ENCODE results near the gene PTPRE. TPM values are rescaled to one million over a fixed set of nuclear protein-coding genes. Genes with fewer than 3 reads are reported as not detected.

The PTPRE gene
- total RNA-seq, 4 donors from 2014 or later: 28.1 to 89.7 (median 54.2) TPM

DNA sequence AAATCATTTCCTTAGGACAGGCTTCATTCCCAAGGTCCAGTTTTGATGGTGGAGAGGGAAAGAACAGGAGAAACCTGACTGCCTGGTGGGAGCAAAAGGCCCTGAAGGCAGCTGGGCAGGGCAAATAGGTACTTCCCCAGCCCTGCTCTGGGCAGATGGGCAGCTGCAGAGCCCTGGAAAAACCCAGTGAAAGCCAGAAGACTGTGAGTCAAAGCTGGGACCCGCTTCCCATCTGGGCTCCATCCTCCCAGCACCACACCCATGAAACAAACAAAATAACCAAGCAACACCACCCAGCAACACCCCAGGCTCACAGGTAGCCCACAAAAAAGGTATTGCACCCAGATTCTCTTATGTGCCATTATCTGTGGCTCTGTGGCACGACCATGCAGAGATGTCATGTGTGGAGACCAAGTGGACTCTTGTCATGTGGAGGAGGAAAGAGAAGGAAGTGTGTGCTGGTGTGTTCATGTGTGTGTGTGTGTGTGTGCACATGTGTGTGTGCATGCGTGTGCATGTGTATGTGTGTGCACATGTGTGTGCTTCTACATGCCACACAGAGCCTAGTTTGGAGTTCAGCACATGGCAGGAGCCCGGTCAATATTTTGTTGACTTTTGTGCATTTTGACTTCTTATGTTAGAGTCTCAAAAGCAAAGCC is 24.0 kb upstream of the PTPRE start:
- TF ChIP-seq, protein P1, sequence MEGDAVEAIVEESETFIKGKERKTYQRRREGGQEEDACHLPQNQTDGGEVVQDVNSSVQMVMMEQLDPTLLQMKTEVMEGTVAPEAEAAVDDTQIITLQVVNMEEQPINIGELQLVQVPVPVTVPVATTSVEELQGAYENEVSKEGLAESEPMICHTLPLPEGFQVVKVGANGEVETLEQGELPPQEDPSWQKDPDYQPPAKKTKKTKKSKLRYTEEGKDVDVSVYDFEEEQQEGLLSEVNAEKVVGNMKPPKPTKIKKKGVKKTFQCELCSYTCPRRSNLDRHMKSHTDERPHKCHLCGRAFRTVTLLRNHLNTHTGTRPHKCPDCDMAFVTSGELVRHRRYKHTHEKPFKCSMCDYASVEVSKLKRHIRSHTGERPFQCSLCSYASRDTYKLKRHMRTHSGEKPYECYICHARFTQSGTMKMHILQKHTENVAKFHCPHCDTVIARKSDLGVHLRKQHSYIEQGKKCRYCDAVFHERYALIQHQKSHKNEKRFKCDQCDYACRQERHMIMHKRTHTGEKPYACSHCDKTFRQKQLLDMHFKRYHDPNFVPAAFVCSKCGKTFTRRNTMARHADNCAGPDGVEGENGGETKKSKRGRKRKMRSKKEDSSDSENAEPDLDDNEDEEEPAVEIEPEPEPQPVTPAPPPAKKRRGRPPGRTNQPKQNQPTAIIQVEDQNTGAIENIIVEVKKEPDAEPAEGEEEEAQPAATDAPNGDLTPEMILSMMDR (IDR thresholded peaks at IDR 0.05): no peak
- ATAC-seq (ENCODE audit: low FRiP score) (no peak), DNase-seq (ENCODE audit: low spot score) (no peak)

DNA sequence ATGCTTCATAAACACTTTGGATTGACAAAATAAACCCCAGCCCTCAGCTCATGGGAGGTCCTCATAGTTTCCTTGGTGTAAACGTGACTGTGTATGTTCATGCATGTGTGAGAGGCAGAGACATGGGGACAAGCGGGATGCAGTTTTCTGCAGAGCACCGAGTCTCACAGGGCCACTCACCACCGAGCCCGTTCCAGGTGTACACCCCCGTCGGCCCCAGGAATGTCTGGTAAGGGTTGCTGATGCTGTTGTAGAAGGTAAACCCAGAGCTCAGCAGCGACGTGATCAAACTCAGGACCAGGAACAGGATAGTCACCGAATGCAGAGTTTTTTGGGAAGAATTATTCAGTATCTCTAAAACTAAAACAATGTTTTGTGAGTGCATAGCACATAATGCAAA is 23.4 kb upstream of the PTPRE start:
- TF ChIP-seq, protein P1 (IDR thresholded peaks at IDR 0.05): no peak
- DNase-seq (ENCODE audit: low spot score): no peak
- ATAC-seq (ENCODE audit: low FRiP score): no peak

DNA sequence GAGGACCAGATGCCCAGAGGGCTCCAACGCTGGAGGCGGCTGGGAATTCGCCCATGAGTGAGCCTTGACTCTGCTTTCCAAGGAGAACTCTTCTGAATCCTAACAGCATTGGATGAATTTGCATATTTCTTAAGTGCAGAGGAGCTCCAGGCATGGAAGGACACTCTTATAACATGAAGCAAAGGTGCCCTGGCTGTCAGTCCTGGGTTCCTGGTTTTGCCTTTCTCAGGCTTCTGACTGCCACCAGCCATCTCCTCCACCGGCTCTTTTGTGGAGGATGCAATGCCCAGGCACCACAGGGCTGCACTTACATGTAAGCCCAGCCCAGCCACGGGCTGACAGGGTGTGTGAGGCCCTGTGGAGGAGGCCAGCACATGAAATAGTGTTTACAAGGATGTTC is 22.4 kb upstream of the PTPRE start:
- TF ChIP-seq, protein P1 (IDR thresholded peaks at IDR 0.05): no peak
- ATAC-seq (ENCODE audit: low FRiP score): no peak
- no peak for DNase-seq (ENCODE audit: low spot score)

DNA sequence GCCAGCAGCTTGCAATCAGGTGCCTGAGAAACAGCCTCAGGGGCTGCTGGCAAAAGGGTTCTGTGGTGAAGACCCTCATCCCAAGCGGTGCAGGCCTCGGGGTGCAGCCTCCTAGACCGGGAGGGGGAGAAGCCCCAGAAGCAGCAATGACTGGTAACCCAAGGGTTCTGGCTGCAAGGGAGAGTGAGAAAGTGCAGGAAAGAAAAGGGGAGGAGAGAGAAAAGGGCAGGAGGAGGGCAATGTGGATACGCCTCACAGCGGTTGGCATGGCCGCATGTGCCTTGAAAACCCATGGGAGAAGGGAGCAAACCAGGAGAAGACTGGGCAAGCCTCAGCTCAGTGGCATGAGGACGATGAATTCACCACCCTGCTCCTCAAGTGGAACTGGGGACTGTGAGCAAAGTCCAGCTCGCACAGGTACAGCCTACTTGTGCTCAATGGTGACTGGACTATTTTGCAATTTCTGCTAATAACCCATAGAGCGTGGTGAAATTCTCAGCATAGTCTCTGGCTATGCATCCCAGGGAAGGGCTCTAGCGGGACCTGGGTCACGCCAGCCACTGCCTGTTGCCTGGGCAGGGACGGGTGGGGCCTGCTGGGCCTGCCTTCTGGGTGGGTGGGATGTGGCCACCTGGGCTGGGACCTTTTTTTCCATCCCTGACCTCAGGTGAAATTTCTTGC is 20.4 kb upstream of the PTPRE start:
- DNase-seq (ENCODE audit: low spot score) (no peak), ATAC-seq (ENCODE audit: low FRiP score) (no peak)
- TF ChIP-seq, protein P1 (IDR thresholded peaks at IDR 0.05): no peak

DNA sequence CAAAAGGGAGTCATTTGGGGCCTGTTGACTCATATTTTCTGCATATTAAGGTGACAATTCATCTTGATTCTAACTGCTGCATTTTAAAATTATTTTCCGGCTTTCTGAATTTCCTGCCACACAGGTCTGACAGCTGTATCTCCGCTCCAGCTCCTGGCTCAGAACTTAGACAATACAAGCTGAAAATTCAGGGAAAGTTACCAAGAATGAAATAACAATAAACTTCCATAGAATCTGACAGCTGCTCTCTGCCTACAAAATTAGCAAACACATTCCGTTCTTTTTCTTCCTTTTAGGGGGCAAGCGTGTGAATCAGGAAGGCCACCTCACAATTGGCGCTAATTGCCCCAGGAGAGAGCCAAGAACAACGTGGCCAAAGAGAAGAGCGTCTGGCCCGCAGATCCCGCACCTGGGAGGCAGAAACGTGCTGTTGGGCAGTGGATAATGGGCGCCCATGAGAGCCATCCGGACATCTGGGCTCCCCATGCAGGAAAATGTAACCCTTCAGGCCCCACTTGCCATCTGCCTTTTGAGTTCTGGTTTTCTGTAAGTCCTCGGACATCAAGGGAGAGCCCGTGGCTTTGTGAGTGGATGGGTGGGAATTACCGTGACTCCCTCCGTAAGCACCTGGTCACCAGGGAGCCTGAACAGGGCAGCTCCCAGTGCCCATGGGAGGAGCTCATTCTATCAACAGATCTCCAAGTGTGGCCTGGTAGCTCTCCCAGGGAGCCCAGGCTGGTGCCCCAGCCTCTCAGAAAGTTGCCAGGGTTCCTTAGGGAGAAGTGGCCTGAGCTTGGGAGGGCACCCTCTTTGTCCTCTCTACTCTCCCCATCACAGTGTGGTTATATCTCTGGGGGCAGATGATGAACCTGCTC is 19.1 kb upstream of the PTPRE start:
- DNase-seq (ENCODE audit: low spot score) (no peak), ATAC-seq (ENCODE audit: low FRiP score) (no peak)
- TF ChIP-seq, protein P1 (IDR thresholded peaks at IDR 0.05): no peak

- TF ChIP-seq, protein P1 (IDR thresholded peaks at IDR 0.05): no peak
- ATAC-seq (ENCODE audit: low FRiP score) (no peak), DNase-seq (ENCODE audit: low spot score) (no peak)
Measured at GRCh38 chr10:127888521-127889312, 18.2 kb upstream of the PTPRE start.

Data from omental fat pad (tissue), 4 donors.